Upper lobe of right lung (tissue), 1 donor: ENCODE results near the gene ZNF98. TPM values are rescaled to one million over a fixed set of nuclear protein-coding genes. Genes with fewer than 3 reads are reported as not detected.

Source experiments
- ATAC-seq: fragments of 200-7000 bp; cut with Tn5 transposase; one replicate; pipeline ENCODE4 v1.9.1; 2020; ENCODE audit warnings: mild to moderate bottlenecking, moderate library complexity
- DNase-seq: peaks from one replicate; pipeline ENCODE4 v3.0.0-alpha.2; 2020
- H3K27ac ChIP-seq: fragments of 200-600 bp; one replicate; pipeline ENCODE4 v1.8.0; 2022
- H3K27me3 ChIP-seq: fragments of 200-600 bp; one replicate; pipeline ENCODE4 v1.8.0; 2022; ENCODE audit warnings: mild to moderate bottlenecking
- H3K36me3 ChIP-seq: fragments of 200-600 bp; one replicate; pipeline ENCODE4 v1.8.0; 2022
- H3K4me1 ChIP-seq: fragments of 200-600 bp; one replicate; pipeline ENCODE4 v1.8.0; 2022
- H3K4me3 ChIP-seq: fragments of 200-600 bp; one replicate; pipeline ENCODE4 v1.8.0; 2022; ENCODE audit warnings: mild to moderate bottlenecking
- H3K9me3 ChIP-seq: fragments of 200-600 bp; one replicate; pipeline ENCODE4 v1.8.0; 2022
- CTCF ChIP-seq: fragments of 200-600 bp; IDR thresholded peaks from one replicate; pipeline ENCODE4 v1.8.0; 2022; ENCODE audit warnings: antibody characterized with exemption
- intact Hi-C: fragments of 100-400 bp; cut with DNase I; formaldehyde crosslinking; loops from one replicate; pipeline ENCODE4 v1.11.0; 2022
- total RNA-seq: library from RNA; stranded (reverse); fragmentation: NEBNext Ultra II Directional; extraction: Animal tissue kit (Norgen Biotek cat#: 25700); gene quantifications from one replicate; pipeline ENCODE4 v1.2.1, GENCODE V29; 2021
- donor health status: DM: no; HTN: yes; CAD: no; lungs with severe emphysema.

ZNF98 gene
- total RNA-seq, 1 donor from 2014 or later: not detected

GRCh38 chr19:22426901-22427300 is 4.8 kb upstream of the ZNF98 start:
- no peaks in the 10 kb centered on the region for H3K4me1 ChIP-seq
- H3K36me3 ChIP-seq: no peaks in the 10 kb centered on the region
- TF ChIP-seq CTCF: no peak
- intact Hi-C loops: no loop called here
- DNase-seq (no peak), ATAC-seq (no peak)
- H3K9me3 ChIP-seq: no peaks in the 10 kb centered on the region
- H3K4me3 ChIP-seq: no peak overlapping the region
- peaks cover 12% of the 10 kb centered on the region for H3K27me3 ChIP-seq
- no peak overlapping the region for H3K27ac ChIP-seq

GRCh38 chr19:22421797-22422196 is 349 bp downstream of the ZNF98 start:
- Histone ChIP-seq H3K4me1 (no peaks in the 10 kb centered on the region), H3K27me3 (no peaks in the 10 kb centered on the region), H3K27ac (no peak overlapping the region), H3K36me3 (no peaks in the 10 kb centered on the region), H3K9me3 (no peaks in the 10 kb centered on the region), H3K4me3 (no peak overlapping the region)
- intact Hi-C loops: no loop called here
- no peak for TF ChIP-seq CTCF
- ATAC-seq (no peak), DNase-seq (no peak)

- no peak for DNase-seq
- no peak overlapping the region for H3K27ac ChIP-seq
- H3K4me1 ChIP-seq: no peaks in the 10 kb centered on the region
- H3K9me3 ChIP-seq: no peaks in the 10 kb centered on the region
- no peak for TF ChIP-seq CTCF
- no peak overlapping the region for H3K4me3 ChIP-seq
- intact Hi-C loops: no loop called here
- H3K27me3 ChIP-seq: no peaks in the 10 kb centered on the region
- ATAC-seq: no peak
- no peaks in the 10 kb centered on the region for H3K36me3 ChIP-seq
Measured at GRCh38 chr19:22354665-22355064, 67.5 kb downstream of the ZNF98 start.

Other genes starting within 250 kb of the ZNF98 start
- gene ZNF676, start 225.4 kb downstream of the ZNF98 start, total RNA-seq: 0.78 TPM
- not detected for gene ZNF729, start 135.9 kb downstream of the ZNF98 start, total RNA-seq
- gene ZNF492, start 212.0 kb upstream of the ZNF98 start, total RNA-seq: 0.29 TPM